GM12873 (cell line): ENCODE results near the gene MPC1L.

ENCODE experiments used
- CTCF ChIP-seq: IDR thresholded peaks from 2 replicates; pipeline ENCODE4 v1.5.1; 2012; ENCODE audit warnings: low read depth, mild to moderate bottlenecking, moderate library complexity, low read length, control low read depth; ENCODE audit not compliant: insufficient read depth; ENCODE audit errors: missing control alignments

Gene MPC1L

GRCh38 chrX:40663078-40663740, 40.0 kb downstream of the MPC1L start:
- no peak for TF ChIP-seq CTCF

- TF ChIP-seq CTCF: peak; percentile 15
These were observed 40.8 kb downstream of the MPC1L start for GRCh38 chrX:40663880-40664630.

GRCh38 chrX:40671126-40671525, 47.9 kb downstream of the MPC1L start:
- TF ChIP-seq CTCF: no peak
